Gastroesophageal sphincter (tissue), 3 donors: ENCODE measurements around the gene DPEP2NB.

Source experiments
- POLR2AphosphoS5 ChIP-seq: sonication (generic); formaldehyde crosslinking; IDR thresholded peaks from one replicate; pipeline ENCODE4 v1.6.1; 2017; ENCODE audit warnings: antibody characterized with exemption
- TF ChIP-seq, protein P1 (sequence below), 4 experiments: fragments of 200-600 bp in 2 of 4; fragments of 450-650 bp in 2 of 4; sonication (generic) in 1 of 4; IDR thresholded peaks; one replicate each; pipeline ENCODE4 v1.5.1; 2017 to 2019; ENCODE audit warnings: antibody characterized with exemption in 4 of 4, mild to moderate bottlenecking in 2 of 4, moderate library complexity in 2 of 4

DNA sequence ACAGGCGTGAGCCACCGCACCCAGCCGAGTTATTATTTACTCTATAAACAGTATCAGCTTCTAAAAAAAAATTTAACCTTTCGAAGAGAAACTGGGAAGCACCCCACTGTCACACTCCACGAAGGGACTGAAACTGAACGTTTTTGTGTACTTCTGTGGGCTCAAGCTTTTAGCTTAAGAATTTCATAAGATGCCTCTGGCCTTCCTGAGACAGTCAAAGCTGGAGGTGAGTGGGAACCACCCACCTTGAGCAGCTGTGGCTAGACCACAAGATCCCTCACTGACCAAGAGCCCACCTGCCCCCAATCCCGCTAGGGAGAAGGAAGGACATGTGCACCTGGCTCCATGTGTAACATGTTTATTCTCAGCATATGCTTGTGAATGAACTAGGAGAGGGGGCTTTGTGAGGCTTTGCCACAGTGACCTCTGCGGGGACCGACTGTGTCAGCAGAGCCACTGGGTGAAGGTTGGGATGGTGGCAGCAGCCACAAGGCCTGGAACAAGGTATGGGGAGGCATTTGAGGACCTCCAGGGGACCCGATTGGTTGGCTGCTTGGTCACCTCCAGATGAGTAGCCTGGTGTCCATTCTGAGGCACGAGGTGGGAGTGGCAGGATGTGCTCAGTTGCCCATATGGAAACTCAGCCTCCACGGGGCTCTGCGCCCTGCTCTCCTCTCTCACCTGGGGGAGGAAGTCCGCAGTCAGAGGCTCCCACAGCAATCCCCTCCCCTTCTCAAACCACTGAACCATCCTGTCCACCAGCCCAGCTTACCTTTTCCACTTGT is 40.2 kb downstream of the DPEP2NB start:
- TF ChIP-seq, protein P1, sequence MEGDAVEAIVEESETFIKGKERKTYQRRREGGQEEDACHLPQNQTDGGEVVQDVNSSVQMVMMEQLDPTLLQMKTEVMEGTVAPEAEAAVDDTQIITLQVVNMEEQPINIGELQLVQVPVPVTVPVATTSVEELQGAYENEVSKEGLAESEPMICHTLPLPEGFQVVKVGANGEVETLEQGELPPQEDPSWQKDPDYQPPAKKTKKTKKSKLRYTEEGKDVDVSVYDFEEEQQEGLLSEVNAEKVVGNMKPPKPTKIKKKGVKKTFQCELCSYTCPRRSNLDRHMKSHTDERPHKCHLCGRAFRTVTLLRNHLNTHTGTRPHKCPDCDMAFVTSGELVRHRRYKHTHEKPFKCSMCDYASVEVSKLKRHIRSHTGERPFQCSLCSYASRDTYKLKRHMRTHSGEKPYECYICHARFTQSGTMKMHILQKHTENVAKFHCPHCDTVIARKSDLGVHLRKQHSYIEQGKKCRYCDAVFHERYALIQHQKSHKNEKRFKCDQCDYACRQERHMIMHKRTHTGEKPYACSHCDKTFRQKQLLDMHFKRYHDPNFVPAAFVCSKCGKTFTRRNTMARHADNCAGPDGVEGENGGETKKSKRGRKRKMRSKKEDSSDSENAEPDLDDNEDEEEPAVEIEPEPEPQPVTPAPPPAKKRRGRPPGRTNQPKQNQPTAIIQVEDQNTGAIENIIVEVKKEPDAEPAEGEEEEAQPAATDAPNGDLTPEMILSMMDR (IDR thresholded peaks at IDR 0.05) = no peak
- TF ChIP-seq POLR2AphosphoS5 = no peak
